ENCODE data around the gene RNF212B.
A peak's percentile ranks its signal among the peaks of the same experiment; 100 is the strongest.

- TF ChIP-seq CTCF (IDR thresholded peaks at IDR 0.05) (peak in 1 of 6 experiments; percentile 13), POLR2A (IDR thresholded peaks at IDR 0.05) (peak in 3 of 4 donors; percentile 43 to 76 (median 47))
These were observed 68.8 kb downstream of the RNF212B start, which contains the start of gene BCL2L2 for GRCh38 chr14:23306412-23307145.
